Measurements from ENCODE around the gene SLX4. TPM values are rescaled to one million over a fixed set of nuclear protein-coding genes. Genes with fewer than 3 reads are reported as not detected.
A peak's percentile ranks its signal among the peaks of the same experiment; 100 is the strongest.

Gene SLX4
- total RNA-seq, 2 experiments from 2014 or later: 13.4 to 15.3 TPM

GRCh38 chr16:3651461-3652372, 40.3 kb upstream of the SLX4 start:
- Mint-ChIP-seq H3K4me3 (no peak overlapping the region), H3K9me3 (no peaks in the 10 kb centered on the region), H3K27ac (peak overlapping the region; percentile 14), H3K36me3 (peaks cover 4% of the 10 kb centered on the region), H3K27me3 (no peaks in the 10 kb centered on the region), H3K4me1 (ENCODE audit: low read depth) (no peaks in the 10 kb centered on the region)
- POLR2A ChIA-PET: no interaction called here
- intact Hi-C loops (cut with micrococcal nuclease): no loop called here
- CTCF ChIA-PET: no interaction called here
- DNase-seq: no peak

- Mint-ChIP-seq H3K9me3 (no peaks in the 10 kb centered on the region), H3K27me3 (no peaks in the 10 kb centered on the region), H3K4me3 (no peak overlapping the region), H3K36me3 (peaks cover 2% of the 10 kb centered on the region), H3K27ac (no peak overlapping the region), H3K4me1 (ENCODE audit: low read depth) (no peaks in the 10 kb centered on the region)
- no peak for DNase-seq
- ChIA-PET POLR2A (no interaction called here), CTCF (no interaction called here)
- intact Hi-C loops (cut with micrococcal nuclease): no loop called here
Observed at GRCh38 chr16:3650631-3651265, 39.3 kb upstream of the SLX4 start.

- Mint-ChIP-seq H3K4me3 (no peak overlapping the region), H3K27ac (no peak overlapping the region), H3K4me1 (ENCODE audit: low read depth) (no peaks in the 10 kb centered on the region), H3K9me3 (no peaks in the 10 kb centered on the region), H3K36me3 (peaks cover 2% of the 10 kb centered on the region), H3K27me3 (no peaks in the 10 kb centered on the region)
- intact Hi-C loops (cut with micrococcal nuclease): no loop called here
- peak; percentile 8 for DNase-seq
- ChIA-PET CTCF (interaction anchor here (1.2 kb wide), 1 partner anchor 9 kb away, joined by 4 read pairs; no protein-coding TSS in a partner anchor), POLR2A (interaction anchor here (0.6 kb wide), 2 partner anchors 20 to 122 kb away, joined by 3 read pairs; no protein-coding TSS in a partner anchor)
Observed at GRCh38 chr16:3646348-3646920, 35.0 kb upstream of the SLX4 start.

- H3K27ac Mint-ChIP-seq: no peak overlapping the region
- no peaks in the 10 kb centered on the region for H3K9me3 Mint-ChIP-seq
- ChIA-PET POLR2A (no interaction called here), CTCF (interaction anchor here (1.2 kb wide), 1 partner anchor 10 kb away, joined by 4 read pairs; no protein-coding TSS in a partner anchor)
- H3K36me3 Mint-ChIP-seq: peaks cover 2% of the 10 kb centered on the region
- no peaks in the 10 kb centered on the region for H3K27me3 Mint-ChIP-seq
- DNase-seq: peak; percentile 2
- no peaks in the 10 kb centered on the region for H3K4me1 Mint-ChIP-seq (ENCODE audit: low read depth)
- intact Hi-C loops (cut with micrococcal nuclease): no loop called here
- H3K4me3 Mint-ChIP-seq: no peak overlapping the region
Observed at GRCh38 chr16:3645504-3646347, 34.3 kb upstream of the SLX4 start.

GRCh38 chr16:3645108-3645503, 33.7 kb upstream of the SLX4 start:
- POLR2A ChIA-PET: interaction anchor here (0.6 kb wide), 1 partner anchor 11 kb away, joined by 3 read pairs; no protein-coding TSS in a partner anchor
- H3K27me3 Mint-ChIP-seq: no peaks in the 10 kb centered on the region
- peak; percentile 1 for DNase-seq
- no peak overlapping the region for H3K27ac Mint-ChIP-seq
- H3K4me3 Mint-ChIP-seq: no peak overlapping the region
- H3K9me3 Mint-ChIP-seq: no peaks in the 10 kb centered on the region
- intact Hi-C loops (cut with micrococcal nuclease): no loop called here
- peaks cover 2% of the 10 kb centered on the region for H3K36me3 Mint-ChIP-seq
- CTCF ChIA-PET: no interaction called here
- no peaks in the 10 kb centered on the region for H3K4me1 Mint-ChIP-seq (ENCODE audit: low read depth)

GRCh38 chr16:3643095-3643730, 31.8 kb upstream of the SLX4 start:
- DNase-seq: peak; percentile 6
- CTCF ChIA-PET: no interaction called here
- H3K4me3 Mint-ChIP-seq: no peak overlapping the region
- POLR2A ChIA-PET: interaction anchor here (0.6 kb wide), 1 partner anchor 10 kb away, joined by 5 read pairs; no protein-coding TSS in a partner anchor
- no peaks in the 10 kb centered on the region for H3K9me3 Mint-ChIP-seq
- no peaks in the 10 kb centered on the region for H3K27me3 Mint-ChIP-seq
- intact Hi-C loops (cut with micrococcal nuclease): no loop called here
- peaks cover 2% of the 10 kb centered on the region for H3K36me3 Mint-ChIP-seq
- H3K4me1 Mint-ChIP-seq (ENCODE audit: low read depth): peaks cover 4% of the 10 kb centered on the region
- H3K27ac Mint-ChIP-seq: no peak overlapping the region

GRCh38 chr16:3642397-3643094, 31.1 kb upstream of the SLX4 start:
- no peaks in the 10 kb centered on the region for H3K27me3 Mint-ChIP-seq
- no peaks in the 10 kb centered on the region for H3K9me3 Mint-ChIP-seq
- intact Hi-C loops (cut with micrococcal nuclease): no loop called here
- CTCF ChIA-PET: interaction anchor here (0.7 kb wide), 1 partner anchor 612 kb away, joined by 3 read pairs; no protein-coding TSS in a partner anchor
- no peak for DNase-seq
- POLR2A ChIA-PET: interaction anchor here (0.6 kb wide), 1 partner anchor 9 kb away, joined by 5 read pairs; no protein-coding TSS in a partner anchor
- H3K4me1 Mint-ChIP-seq (ENCODE audit: low read depth): peaks cover 9% of the 10 kb centered on the region
- no peak overlapping the region for H3K4me3 Mint-ChIP-seq
- peaks cover 2% of the 10 kb centered on the region for H3K36me3 Mint-ChIP-seq
- H3K27ac Mint-ChIP-seq: no peak overlapping the region

- Mint-ChIP-seq H3K27ac (no peak overlapping the region), H3K4me3 (no peak overlapping the region), H3K4me1 (ENCODE audit: low read depth) (peaks cover 16% of the 10 kb centered on the region), H3K9me3 (no peaks in the 10 kb centered on the region), H3K27me3 (no peaks in the 10 kb centered on the region), H3K36me3 (peaks cover 2% of the 10 kb centered on the region)
- DNase-seq: no peak
- ChIA-PET POLR2A (no interaction called here), CTCF (no interaction called here)
- intact Hi-C loops (cut with micrococcal nuclease): no loop called here
Observed at GRCh38 chr16:3641801-3642396, 30.5 kb upstream of the SLX4 start.

GRCh38 chr16:3640632-3641501, 29.5 kb upstream of the SLX4 start:
- intact Hi-C loops (cut with micrococcal nuclease): no loop called here
- Mint-ChIP-seq H3K9me3 (no peaks in the 10 kb centered on the region), H3K4me3 (no peak overlapping the region), H3K27me3 (no peaks in the 10 kb centered on the region), H3K27ac (no peak overlapping the region), H3K36me3 (peaks cover 2% of the 10 kb centered on the region), H3K4me1 (ENCODE audit: low read depth) (peaks cover 19% of the 10 kb centered on the region)
- CTCF ChIA-PET: no interaction called here
- POLR2A ChIA-PET: no interaction called here
- DNase-seq: no peak

GRCh38 chr16:3640207-3640606, 28.8 kb upstream of the SLX4 start:
- H3K27me3 Mint-ChIP-seq: no peaks in the 10 kb centered on the region
- H3K4me3 Mint-ChIP-seq: no peak overlapping the region
- intact Hi-C loops (cut with micrococcal nuclease): no loop called here
- DNase-seq: no peak
- CTCF ChIA-PET: no interaction called here
- no peak overlapping the region for H3K27ac Mint-ChIP-seq
- POLR2A ChIA-PET: no interaction called here
- peaks cover 21% of the 10 kb centered on the region for H3K4me1 Mint-ChIP-seq (ENCODE audit: low read depth)
- no peaks in the 10 kb centered on the region for H3K9me3 Mint-ChIP-seq
- peaks cover 2% of the 10 kb centered on the region for H3K36me3 Mint-ChIP-seq
